ENCODE results near the gene TXNRD3. TPM values are rescaled to one million over a fixed set of nuclear protein-coding genes. Genes with fewer than 3 reads are reported as not detected.
"Not testable (repeated sequence)": the region's sequence is repeated elsewhere in the genome, so short reads cannot be mapped to it uniquely, and the experiment has no call there.

The TXNRD3 gene
- polyA plus RNA-seq, 3 donors, result 4.2 to 5.7 (median 5.2) TPM

DNA sequence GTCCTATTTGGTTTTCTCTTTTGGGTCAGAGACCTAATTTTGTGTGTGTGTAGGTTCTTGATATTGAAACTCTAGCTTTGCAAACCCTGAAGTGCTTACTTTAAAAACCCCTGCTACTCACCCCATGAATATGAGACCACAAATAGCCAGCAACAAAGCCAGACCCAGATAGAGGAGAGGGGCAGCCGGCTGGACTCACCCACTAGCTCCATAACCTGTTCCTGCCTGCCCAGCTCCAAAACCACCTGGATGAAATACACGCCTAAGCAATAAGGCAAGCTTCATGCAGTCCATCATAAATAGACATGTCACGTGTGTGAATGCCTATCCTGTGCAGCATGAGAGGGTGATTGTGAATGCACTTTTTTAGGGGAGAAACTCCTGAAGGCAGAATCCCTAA is 3.7 kb upstream of the TXNRD3 start:
- no peak overlapping the region for H3K27ac ChIP-seq (ENCODE audit: low read depth, low read length)
- WGBS, 3 donors, result 87 to 97% (median 92%) methylated on average over 3 of the region's 3 CpGs

DNA sequence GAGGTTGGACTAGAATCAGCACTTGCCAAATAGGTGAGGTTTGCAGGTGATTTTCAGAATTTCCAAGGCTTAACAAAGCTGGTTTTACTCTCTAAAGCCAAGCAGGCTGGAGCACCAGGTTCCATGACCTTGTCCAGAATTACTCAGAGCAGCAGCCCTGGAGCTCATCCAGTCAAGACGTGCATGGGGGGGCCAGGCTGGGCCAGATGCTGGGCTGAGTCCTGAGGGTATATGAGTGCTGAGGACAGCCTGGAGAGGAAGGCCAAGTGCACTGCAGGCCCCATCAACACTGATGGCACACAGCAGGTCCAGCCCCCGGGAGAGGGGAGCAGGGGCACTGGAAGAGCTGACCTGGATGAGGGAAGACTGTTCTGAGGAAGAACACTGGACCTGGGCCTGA is 3.0 kb upstream of the TXNRD3 start:
- WGBS, 3 donors, result 70 to 86% (median 79%) methylated on average over 2 of the region's 2 CpGs
- no peak overlapping the region for H3K27ac ChIP-seq (ENCODE audit: low read depth, low read length)

DNA sequence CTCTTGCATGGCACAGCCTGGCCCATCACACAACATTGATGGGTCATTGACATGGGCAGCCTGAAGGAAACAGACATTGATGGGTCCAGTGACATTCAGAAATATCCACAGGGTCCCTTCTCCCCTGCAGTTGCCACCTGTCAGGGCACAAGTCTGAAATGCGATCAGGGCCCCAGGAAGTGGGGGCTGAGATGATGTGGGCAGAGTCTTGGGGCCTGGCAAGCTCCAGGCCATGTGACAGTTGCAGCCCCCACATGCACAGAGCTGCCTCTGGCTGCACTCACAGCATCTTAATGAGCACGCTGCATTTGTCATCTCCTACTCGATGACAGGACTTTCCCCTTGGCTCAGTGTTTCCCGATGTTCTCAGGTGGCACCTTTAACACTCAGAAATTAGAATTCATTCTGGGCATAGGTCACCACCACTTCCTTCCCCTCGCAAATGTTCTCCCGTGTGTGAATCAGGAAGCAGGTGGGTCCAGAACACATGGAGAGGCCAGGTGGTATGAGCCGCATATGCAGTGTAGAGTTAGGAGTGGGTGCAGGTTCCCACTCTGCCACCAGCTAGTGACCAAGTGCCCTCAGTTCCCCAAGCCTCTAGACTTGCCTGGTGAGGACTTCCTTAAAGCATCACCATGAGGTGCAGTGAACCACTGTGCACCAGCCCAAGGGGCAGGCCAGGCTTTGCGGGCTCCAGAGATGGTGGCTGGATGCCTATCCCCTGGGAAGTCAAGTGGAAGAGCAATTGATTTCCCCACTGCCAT is 1.6 kb upstream of the TXNRD3 start:
- no peak overlapping the region for H3K27ac ChIP-seq (ENCODE audit: low read depth, low read length)
- 66 to 81% (median 71%) methylated on average over 8 of the region's 8 CpGs for WGBS, 3 donors

DNA sequence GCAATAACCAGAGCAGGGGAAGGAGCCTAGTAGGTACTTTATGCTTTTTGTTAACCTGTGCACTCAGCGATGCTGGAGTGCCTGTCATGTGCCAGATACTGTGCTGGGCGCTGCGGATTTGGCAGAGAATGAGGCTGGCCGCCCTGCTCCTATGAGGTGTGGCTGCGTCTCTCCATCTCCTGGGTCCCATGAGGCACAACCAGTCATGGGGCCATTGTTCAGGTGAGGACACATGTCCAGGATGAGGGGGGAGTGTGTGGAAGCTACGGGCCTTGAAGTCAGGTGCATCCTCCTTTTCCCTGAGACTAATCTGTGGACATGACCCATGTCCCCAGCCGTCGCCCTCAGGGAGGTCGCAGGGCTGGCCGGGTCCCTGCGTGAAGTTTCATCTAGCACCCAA is 963 bp upstream of the TXNRD3 start:
- H3K27ac ChIP-seq (ENCODE audit: low read depth, low read length), result no peak overlapping the region
- 91 to 92% (median 92%) methylated on average over 11 of the region's 11 CpGs for WGBS, 3 donors

DNA sequence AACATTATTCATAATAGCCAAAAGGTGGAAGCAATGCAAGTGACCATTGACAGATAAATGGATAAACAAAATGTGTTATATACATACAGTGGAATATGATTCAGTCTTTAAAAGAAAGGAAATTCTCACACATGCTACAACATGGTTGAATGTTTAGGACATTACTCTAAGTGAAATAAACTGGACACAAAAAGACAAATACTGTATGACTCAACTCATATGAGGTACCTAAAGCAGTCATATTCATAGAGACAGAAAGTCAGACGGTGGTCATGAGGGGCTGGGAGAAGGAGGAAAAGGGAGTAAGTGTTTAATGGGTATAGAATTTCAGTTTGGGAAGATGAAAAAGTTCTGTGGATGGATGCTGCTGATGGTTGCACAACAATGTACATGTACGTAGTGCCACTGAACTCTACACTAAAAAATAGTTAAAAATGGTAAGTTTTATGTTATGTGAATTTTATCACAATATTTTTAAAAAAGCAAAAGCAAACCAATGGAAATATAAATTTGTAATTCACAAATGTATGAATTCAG is 5.3 kb downstream of the TXNRD3 start:
- no peak overlapping the region for H3K27ac ChIP-seq (ENCODE audit: low read depth, low read length)
- 77 to 87% (median 83%) methylated on average over 2 of the region's 2 CpGs for WGBS, 3 donors

DNA sequence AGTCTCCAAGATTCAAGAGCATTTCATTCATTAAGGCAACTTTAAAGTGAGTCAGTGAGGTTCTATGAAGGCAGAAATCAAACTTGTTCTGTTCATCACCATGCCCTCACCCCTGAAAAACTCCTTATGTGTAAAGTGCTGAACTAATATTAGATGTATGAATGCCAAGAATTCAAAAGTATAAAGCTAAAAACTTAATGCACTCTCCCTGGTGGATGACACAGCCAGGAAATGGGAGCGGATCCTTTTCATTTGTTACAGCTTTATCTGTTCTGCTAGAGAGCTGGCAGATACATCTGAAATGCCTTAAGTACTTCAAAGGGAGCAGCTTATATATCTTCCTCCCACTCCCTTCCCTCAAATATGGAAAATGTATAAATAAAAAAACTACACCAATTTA is 8.2 kb downstream of the TXNRD3 start:
- no peak overlapping the region for H3K27ac ChIP-seq (ENCODE audit: low read depth, low read length)
- 67 to 86% (median 85%) methylated on average over 1 of the region's 1 CpG for WGBS, 3 donors

DNA sequence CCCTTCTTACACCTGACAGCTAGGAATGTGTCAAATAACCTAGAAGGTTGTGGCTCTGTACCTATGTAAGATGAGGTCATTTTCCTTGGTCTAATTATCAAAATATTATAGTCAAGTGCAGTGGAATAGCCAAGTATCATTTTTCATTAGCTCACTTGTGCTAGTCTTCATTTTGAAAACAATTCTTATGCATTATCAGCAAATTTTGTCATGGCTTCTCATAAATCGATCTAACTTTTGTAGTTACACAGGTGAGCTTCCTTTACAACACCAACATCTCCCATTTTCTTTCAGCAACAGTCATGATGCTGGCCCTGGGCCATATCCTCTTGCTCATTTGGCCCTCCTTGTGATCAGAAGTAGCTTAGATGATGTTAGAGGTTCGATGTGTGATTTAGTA is 10.3 kb downstream of the TXNRD3 start:
- H3K27ac ChIP-seq (ENCODE audit: low read depth, low read length), result no peak overlapping the region
- WGBS, 3 donors, result 87 to 96% (median 88%) methylated on average over 2 of the region's 2 CpGs

DNA sequence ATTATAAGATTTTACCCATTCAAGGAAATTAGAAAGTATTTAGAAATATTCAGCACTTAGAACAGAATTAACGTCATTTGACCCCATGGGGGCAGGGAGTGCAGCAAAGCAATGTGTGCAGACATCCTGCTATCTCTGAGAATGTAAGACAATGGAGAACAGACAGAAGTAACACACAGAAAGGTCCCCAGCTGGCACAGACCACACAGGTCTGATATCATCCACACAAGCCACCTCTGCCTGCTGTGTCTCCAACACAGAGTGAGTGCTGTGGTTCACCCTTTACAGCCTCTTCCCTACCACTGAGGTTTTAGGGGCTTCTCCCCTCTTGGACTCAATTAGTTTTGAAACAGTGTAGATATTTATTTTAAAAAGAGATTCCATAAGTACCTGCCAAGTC is 16.1 kb downstream of the TXNRD3 start:
- H3K27ac ChIP-seq (ENCODE audit: low read depth, low read length), result no peak overlapping the region
- WGBS, 3 donors, result 70 to 94% (median 73%) methylated on average over 1 of the region's 1 CpG

DNA sequence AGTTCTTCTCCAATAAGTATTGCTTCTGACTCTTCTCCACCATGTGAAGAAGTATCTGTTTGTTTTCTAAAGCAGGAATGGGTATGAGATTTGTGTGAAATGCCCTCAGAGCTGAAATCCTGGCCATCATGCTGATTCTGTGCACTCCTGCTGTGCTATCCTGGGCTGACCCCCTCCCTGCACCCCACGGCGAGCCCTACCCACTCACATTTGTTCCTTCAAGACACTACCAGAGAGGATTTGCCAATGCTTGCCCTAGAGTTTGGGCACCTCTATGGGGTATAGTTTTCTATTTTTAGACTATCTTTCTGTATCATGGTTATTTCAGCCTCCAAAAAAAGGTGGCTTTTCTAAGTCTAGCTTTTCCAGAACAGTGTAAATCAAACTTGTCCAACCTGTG is 18.5 kb downstream of the TXNRD3 start:
- H3K27ac ChIP-seq (ENCODE audit: low read depth, low read length), result no peak overlapping the region
- WGBS, 3 donors, result 85 to 95% (median 91%) methylated on average over 2 of the region's 2 CpGs

DNA sequence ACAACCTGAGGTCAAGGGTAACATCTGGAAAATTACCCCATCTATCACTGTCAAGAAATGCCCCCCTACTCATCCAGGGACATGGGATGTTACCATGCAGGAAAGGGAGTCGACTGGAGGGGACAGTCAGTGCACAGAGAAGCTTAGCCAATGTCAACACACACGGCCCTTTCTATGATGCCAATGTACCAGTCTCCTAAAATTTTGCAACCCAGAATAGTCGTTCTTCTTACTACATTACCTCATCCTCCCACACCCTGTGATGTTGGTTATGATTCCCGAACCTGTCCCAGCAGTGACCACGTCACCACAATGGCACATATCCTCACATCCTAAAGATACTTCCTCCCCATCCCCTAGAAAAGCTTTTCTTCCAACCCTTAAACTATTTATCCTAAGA is 20.1 kb downstream of the TXNRD3 start:
- no peak overlapping the region for H3K27ac ChIP-seq (ENCODE audit: low read depth, low read length)
- 76 to 90% (median 82%) methylated on average over 5 of the region's 5 CpGs for WGBS, 3 donors

DNA sequence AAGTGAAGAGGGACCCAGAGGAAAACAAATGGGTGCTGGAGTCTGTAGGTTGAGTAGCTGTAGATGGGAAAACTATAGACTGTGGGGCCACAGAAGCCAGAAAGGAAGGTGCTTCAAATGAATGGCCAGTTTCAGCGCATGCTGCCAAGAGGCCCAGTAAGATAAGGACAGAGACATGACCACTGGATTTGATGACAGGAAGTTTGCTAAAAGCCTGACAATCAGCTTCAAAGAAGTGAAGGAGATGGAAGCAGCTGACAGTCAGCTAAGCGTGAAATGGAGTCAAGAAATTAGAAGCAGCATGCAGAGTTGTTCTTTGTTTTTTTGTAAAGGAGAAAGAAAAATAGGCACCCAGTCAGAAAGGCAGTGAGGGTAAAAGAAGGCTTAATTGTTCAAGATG is 24.9 kb downstream of the TXNRD3 start:
- 88 to 90% (median 89%) methylated on average over 2 of the region's 2 CpGs for WGBS, 3 donors

DNA sequence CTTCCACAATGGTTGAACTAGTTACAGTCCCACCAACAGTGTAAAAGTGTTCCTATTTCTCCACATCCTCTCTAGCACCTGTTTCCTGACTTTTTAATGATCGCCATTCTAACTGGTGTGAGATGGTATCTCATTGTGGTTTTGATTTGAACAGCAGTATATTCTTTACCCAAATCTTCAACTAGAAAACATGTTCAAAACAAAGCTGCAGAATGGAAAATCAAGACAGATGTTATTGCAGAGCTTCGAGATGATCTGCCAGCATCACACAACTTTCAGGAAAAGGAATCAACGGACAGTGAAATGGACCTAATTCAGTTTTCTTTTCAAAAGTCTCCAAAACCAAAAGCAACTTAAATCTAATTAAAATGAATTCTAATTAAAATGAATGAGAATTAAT is 29.2 kb downstream of the TXNRD3 start:
- not testable (repeated sequence) for H3K27ac ChIP-seq (ENCODE audit: low read depth, low read length)
- 61 to 89% (median 71%) methylated on average over 3 of the region's 3 CpGs for WGBS, 3 donors

More for the DNA sequence above, 24.9 kb downstream of the TXNRD3 start:
- H3K27ac ChIP-seq (ENCODE audit: low read depth, low read length), result no peak overlapping the region

DNA sequence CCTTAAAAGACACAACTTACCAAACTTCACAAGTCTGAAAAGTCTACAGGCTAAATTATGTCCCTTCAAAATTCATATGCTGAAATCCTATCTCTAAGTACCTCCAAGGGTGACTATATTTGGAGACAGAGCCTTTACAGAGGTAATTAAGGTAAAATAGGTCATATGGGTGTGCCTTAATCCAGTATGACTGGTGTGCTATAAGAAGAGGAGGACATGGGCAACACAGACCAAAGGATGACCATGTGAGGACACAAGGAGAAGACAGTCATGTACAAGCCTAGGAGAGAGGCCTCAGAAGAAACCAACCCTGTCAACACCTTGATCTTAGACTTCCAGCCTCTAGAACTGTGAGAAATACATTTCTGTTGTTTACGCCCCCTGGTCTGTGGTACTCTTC is 32.2 kb downstream of the TXNRD3 start:
- 96 to 100% (median 97%) methylated on average over 1 of the region's 1 CpG for WGBS, 3 donors
- no peak overlapping the region for H3K27ac ChIP-seq (ENCODE audit: low read depth, low read length)

DNA sequence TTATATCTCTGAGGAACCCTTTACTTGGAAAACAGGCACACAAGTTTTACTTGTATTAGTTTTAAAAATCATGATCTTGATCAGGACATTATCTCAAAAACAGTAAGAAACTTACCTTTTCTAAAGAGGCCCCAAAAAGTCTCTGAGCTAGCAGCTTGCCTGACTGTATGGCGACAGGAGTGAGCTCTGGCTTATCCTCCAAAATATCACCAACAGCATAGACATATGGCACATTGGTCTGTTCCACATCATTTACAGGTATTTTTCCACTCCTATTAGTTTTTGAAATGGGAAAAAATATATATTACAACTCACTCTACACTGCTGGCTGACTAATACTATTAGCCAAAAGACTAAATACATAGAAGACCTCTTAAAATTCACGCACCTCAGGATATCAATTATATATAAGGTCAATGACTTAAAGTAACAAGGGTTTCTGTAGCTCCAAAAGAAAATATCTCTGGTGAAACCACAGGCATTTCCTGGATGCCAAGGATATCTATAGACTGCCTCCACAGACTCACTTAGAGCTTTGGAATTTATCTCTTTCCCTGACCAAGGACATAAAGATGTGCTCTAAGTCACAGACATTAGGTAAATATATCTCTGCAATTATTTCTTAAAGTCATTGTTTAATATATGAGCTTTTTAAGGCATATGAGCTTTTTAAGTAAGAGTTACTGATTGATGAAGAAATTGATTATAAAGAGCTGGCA is 33.1 kb downstream of the TXNRD3 start:
- WGBS, 3 donors, result 94 to 97% (median 95%) methylated on average over 2 of the region's 2 CpGs
- H3K27ac ChIP-seq (ENCODE audit: low read depth, low read length), result no peak overlapping the region

DNA sequence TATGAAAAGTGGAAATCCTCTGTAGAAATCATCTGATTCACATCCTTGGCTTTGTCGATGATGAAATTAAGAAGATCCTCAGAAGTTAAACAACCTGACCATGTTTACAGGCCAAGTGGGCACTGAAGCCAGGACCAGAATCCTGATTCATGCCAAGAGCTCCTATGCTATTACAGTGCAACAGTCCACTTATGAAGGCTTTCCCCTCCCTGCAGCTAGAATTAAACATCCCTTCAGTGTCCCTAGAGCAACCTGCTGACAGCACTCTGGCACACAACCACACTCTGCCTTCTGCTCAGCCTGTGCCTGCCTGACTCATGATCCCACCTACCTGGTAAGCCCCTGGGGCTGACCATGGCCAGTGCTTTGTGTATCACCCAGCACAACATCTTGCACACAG is 33.8 kb downstream of the TXNRD3 start:
- H3K27ac ChIP-seq (ENCODE audit: low read depth, low read length), result no peak overlapping the region
- 94 to 97% (median 97%) methylated on average over 1 of the region's 1 CpG for WGBS, 3 donors

DNA sequence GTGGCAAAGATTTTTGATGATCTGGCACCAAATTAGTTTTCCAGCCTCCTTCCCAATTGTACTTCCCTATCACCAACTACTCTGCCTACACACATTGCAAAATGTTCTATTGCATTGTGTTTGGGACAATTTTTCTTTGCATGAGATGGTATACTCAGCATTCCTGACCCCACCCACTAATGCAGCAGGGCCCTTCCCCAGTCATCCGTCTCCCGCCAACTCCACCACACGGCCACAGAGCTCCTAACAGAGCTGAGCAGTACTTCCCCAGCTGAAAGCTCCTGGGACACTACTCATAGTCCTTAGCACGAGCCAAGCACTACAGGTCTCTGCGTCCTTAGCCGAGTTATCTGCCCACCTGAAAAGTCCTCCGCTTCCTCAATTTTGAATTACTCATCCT is 34.2 kb downstream of the TXNRD3 start:
- no peak overlapping the region for H3K27ac ChIP-seq (ENCODE audit: low read depth, low read length)
- WGBS, 3 donors, result 84 to 95% (median 89%) methylated on average over 7 of the region's 7 CpGs

DNA sequence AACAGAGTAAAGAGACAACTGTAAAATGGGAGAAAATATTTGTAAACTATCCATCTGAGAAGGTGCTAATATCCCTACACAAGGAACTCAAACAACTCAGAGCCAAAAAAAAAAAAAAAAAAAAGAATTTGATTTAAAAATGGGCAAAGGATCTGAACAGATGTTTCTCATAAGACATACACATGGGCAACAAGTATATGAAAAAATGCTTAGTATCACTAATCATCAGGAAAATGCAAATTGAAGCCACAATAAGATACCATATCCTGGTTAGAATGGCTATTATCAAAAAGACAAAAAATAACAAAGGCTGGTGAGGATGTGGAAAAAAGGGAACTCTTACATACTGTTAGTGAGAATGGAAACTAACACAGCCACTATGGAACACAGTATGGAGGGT is 36.2 kb downstream of the TXNRD3 start:
- H3K27ac ChIP-seq (ENCODE audit: low read depth, low read length), result no peak overlapping the region

DNA sequence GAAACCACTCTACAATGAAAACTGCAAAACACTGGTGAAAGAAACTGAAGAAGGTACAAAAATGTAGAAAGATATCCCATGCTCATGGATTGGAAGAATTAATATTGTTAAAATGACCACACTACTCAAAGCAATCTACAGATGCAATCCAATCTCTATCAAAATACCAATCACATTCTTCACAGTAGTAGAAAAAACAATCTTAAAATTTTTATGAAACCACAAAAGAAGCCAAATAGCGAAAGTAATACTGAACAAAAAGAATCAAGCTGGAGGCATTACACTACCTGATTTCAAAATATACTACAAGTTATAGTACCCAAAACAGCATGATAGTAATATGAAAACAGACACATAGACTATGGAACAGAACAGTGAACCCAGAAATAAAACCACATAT is 36.9 kb downstream of the TXNRD3 start:
- H3K27ac ChIP-seq (ENCODE audit: low read depth, low read length), result no peak overlapping the region
- 94 to 100% (median 100%) methylated on average over 1 of the region's 1 CpG for WGBS, 3 donors

DNA sequence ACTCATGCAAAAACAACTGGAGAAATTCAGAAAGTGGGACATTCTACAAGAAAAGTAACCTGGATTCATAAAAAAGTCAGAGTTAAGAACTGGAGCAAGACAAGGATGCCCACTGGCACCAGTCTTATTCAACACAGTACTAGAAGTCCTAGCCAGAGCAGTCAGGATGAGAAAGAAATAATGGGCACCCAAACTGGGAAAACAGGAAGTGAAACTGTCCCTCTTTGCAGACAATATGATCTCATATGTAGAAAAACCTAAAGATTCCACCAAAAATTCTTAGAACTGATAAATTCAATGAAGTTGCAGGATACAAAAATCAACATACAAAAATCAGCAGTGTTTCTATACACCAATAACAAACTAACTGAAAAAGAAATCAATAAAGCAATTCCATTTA is 37.4 kb downstream of the TXNRD3 start:
- H3K27ac ChIP-seq (ENCODE audit: low read depth, low read length), result no peak overlapping the region

DNA sequence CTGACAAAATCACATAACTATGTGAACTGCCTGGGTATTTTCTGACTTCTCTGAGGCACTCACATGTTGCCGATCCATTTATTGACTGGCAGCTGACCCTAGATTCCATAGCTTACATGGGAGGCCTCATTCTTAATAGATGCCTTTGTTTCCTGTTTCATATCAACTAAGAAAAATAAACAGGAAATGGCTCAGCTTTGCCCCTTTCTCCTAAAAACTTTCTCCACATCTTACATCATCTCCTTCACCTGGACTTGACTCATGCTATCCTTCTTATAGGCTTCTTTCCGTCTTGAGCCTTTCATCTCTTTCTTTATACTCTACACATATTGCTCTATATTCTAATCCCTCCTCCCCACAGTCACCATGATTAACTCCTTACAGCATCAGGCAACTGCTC is 38.0 kb downstream of the TXNRD3 start:
- WGBS, 3 donors, result 78 to 88% (median 85%) methylated on average over 2 of the region's 2 CpGs
- H3K27ac ChIP-seq (ENCODE audit: low read depth, low read length), result no peak overlapping the region

Measured in adipose tissue (tissue), 3 donors.